DOHH2 (cell line): ENCODE results near the gene NRCAM.

Experiments
- EZH2phosphoT487 ChIP-seq: fragments of 200-600 bp; sonication (generic); IDR thresholded peaks from 2 replicates; pipeline ENCODE4 v1.6.1; 2017; ENCODE audit warnings: borderline replicate concordance, mild to moderate bottlenecking, antibody characterized with exemption, low read length, moderate library complexity, mixed read lengths
- TF ChIP-seq, protein P1 (sequence below): fragments of 200-600 bp; sonication (generic); IDR thresholded peaks from one replicate; pipeline ENCODE4 v1.5.1; 2014; ENCODE audit warnings: antibody characterized with exemption, mild to moderate bottlenecking, low read depth, low read length; ENCODE audit not compliant: poor library complexity, severe bottlenecking

DNA sequence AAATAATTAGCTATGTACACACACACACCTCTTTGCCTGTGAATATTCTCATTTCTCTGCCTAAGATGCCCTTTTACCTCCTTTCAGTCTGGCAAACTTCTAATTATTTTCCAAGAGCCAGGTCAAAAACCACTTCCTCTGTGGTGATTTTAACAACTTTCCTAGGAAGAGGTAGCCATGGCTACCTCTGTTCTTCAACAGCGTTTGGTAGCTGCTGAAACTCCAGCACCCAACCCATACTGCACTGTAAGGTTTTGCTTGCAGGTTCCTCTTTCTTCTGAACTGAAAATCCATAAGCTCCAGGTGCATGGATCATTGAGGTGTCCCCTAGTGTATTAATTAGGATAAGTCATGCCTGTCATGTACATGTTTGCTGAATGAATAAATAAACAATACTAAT is 25.6 kb downstream of the NRCAM start:
- TF ChIP-seq, protein P1, sequence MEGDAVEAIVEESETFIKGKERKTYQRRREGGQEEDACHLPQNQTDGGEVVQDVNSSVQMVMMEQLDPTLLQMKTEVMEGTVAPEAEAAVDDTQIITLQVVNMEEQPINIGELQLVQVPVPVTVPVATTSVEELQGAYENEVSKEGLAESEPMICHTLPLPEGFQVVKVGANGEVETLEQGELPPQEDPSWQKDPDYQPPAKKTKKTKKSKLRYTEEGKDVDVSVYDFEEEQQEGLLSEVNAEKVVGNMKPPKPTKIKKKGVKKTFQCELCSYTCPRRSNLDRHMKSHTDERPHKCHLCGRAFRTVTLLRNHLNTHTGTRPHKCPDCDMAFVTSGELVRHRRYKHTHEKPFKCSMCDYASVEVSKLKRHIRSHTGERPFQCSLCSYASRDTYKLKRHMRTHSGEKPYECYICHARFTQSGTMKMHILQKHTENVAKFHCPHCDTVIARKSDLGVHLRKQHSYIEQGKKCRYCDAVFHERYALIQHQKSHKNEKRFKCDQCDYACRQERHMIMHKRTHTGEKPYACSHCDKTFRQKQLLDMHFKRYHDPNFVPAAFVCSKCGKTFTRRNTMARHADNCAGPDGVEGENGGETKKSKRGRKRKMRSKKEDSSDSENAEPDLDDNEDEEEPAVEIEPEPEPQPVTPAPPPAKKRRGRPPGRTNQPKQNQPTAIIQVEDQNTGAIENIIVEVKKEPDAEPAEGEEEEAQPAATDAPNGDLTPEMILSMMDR: no peak
- no peak for TF ChIP-seq EZH2phosphoT487
